OCI-LY1 (cell line): ENCODE results near the gene DENND1A.

Source experiments
- H2AFZ ChIP-seq: fragments of 200-600 bp; sonication (generic), shearing (Covaris generic); 2 replicates; pipeline ENCODE4 v1.6.0; 2014; ENCODE audit warnings: antibody characterized with exemption, mild to moderate bottlenecking, low read length
- H3F3A ChIP-seq: fragments of 200-600 bp; sonication (generic), shearing (Covaris generic); 2 replicates; pipeline ENCODE4 v1.6.0; 2014; ENCODE audit warnings: mild to moderate bottlenecking, antibody characterized with exemption, low read length, moderate library complexity; ENCODE audit not compliant: insufficient read depth
- H3K27ac ChIP-seq: fragments of 200-600 bp; sonication (generic); 2 replicates; pipeline ENCODE4 v1.5.1; 2014; ENCODE audit warnings: low read length, mixed run types, mild to moderate bottlenecking, low read depth; ENCODE audit not compliant: poor library complexity, severe bottlenecking
- H3K27me3 ChIP-seq: fragments of 200-600 bp; sonication (generic); 2 replicates; pipeline ENCODE4 v1.6.0; 2014; ENCODE audit warnings: antibody characterized with exemption, mild to moderate bottlenecking, low read length, moderate library complexity; ENCODE audit not compliant: insufficient read depth
- H3K36me3 ChIP-seq: fragments of 200-600 bp; sonication (generic); 2 replicates; pipeline ENCODE4 v1.6.1; 2014; ENCODE audit warnings: mild to moderate bottlenecking, antibody characterized with exemption, low read length, moderate library complexity, mixed read lengths; ENCODE audit not compliant: insufficient read depth
- H3K4me1 ChIP-seq: fragments of 200-600 bp; sonication (generic); 2 replicates; pipeline ENCODE4 v1.5.1; 2014; ENCODE audit warnings: mild to moderate bottlenecking, low read length, moderate library complexity; ENCODE audit not compliant: insufficient read depth, severe bottlenecking
- H3K4me2 ChIP-seq: fragments of 200-600 bp; sonication (generic), shearing (Covaris generic); 2 replicates; pipeline ENCODE4 v1.6.1; 2014; ENCODE audit warnings: low read length
- H3K4me3 ChIP-seq: fragments of 200-600 bp; sonication (generic); 2 replicates; pipeline ENCODE4 v1.5.1; 2014; ENCODE audit warnings: low read length, low read depth, mild to moderate bottlenecking, mixed read lengths; ENCODE audit not compliant: poor library complexity, severe bottlenecking
- H3K79me2 ChIP-seq: fragments of 200-600 bp; shearing (Covaris generic); 2 replicates; pipeline ENCODE4 v1.6.1; 2016; ENCODE audit warnings: mixed run types, low read length, mixed read lengths; ENCODE audit not compliant: insufficient read depth
- H3K9ac ChIP-seq: fragments of 200-600 bp; sonication (generic), shearing (Covaris generic); 2 replicates; pipeline ENCODE4 v1.6.1; 2014; ENCODE audit warnings: mild to moderate bottlenecking, low read length, mixed read lengths
- H3K9me2 ChIP-seq: fragments of 200-600 bp; sonication (generic), shearing (Covaris generic); 2 replicates; pipeline ENCODE4 v1.6.1; 2014; ENCODE audit warnings: low read depth, mild to moderate bottlenecking, low read length, mixed read lengths
- H3K9me3 ChIP-seq: fragments of 200-600 bp; shearing (Covaris generic); 2 replicates; pipeline ENCODE4 v1.6.1; 2014; ENCODE audit warnings: low read length, mixed read lengths
- H4K20me1 ChIP-seq: fragments of 200-600 bp; sonication (generic), shearing (Covaris generic); 2 replicates; pipeline ENCODE4 v1.6.0; 2016; ENCODE audit warnings: mild to moderate bottlenecking, low read length; ENCODE audit not compliant: insufficient read depth
- CTCF ChIP-seq: fragments of 200-600 bp; sonication (generic), shearing (Covaris generic); IDR thresholded peaks from 2 replicates; pipeline ENCODE4 v1.5.1; 2017; ENCODE audit warnings: mild to moderate bottlenecking, antibody characterized with exemption, low read length, moderate library complexity, mixed read lengths
- EZH2 ChIP-seq: fragments of 200-600 bp; sonication (generic), shearing (Covaris generic); IDR thresholded peaks from 2 replicates; pipeline ENCODE4 v1.8.0; 2017; ENCODE audit warnings: borderline replicate concordance, mixed run types, mild to moderate bottlenecking, antibody characterized with exemption, low read length, moderate library complexity, mixed read lengths

The DENND1A gene

GRCh38 chr9:123746765-123747164, 183.2 kb downstream of the DENND1A start:
- Histone ChIP-seq H2AFZ (no peak overlapping the region), H3K27ac (no peak overlapping the region), H3K4me2 (no peak overlapping the region), H3K36me3 (no peaks in the 10 kb centered on the region), H3K27me3 (no peaks in the 10 kb centered on the region), H3K4me3 (no peak overlapping the region), H3K4me1 (peaks cover 13% of the 10 kb centered on the region), H3K9me2 (no peaks in the 10 kb centered on the region), H4K20me1 (no peaks in the 10 kb centered on the region), H3K9me3 (no peaks in the 10 kb centered on the region), H3K79me2 (no peaks in the 10 kb centered on the region), H3K9ac (no peak overlapping the region), H3F3A (no peaks in the 10 kb centered on the region)
- TF ChIP-seq EZH2 (no peak), CTCF (no peak)

GRCh38 chr9:123745933-123746332, 184.0 kb downstream of the DENND1A start:
- Histone ChIP-seq H3K79me2 (no peaks in the 10 kb centered on the region), H3K4me2 (no peak overlapping the region), H3K4me1 (peaks cover 13% of the 10 kb centered on the region), H3K36me3 (no peaks in the 10 kb centered on the region), H3K9ac (no peak overlapping the region), H3K4me3 (no peak overlapping the region), H2AFZ (no peak overlapping the region), H3K27me3 (no peaks in the 10 kb centered on the region), H3K9me2 (no peaks in the 10 kb centered on the region), H3K9me3 (no peaks in the 10 kb centered on the region), H3F3A (no peaks in the 10 kb centered on the region), H4K20me1 (no peaks in the 10 kb centered on the region), H3K27ac (no peak overlapping the region)
- TF ChIP-seq EZH2 (no peak), CTCF (no peak)

- Histone ChIP-seq H3K9ac (no peak overlapping the region), H3F3A (no peaks in the 10 kb centered on the region), H3K9me2 (no peaks in the 10 kb centered on the region), H3K36me3 (no peaks in the 10 kb centered on the region), H3K79me2 (no peaks in the 10 kb centered on the region), H2AFZ (no peak overlapping the region), H3K9me3 (no peaks in the 10 kb centered on the region), H3K27me3 (no peaks in the 10 kb centered on the region), H3K4me3 (no peak overlapping the region), H3K4me1 (peaks cover 13% of the 10 kb centered on the region), H4K20me1 (no peaks in the 10 kb centered on the region), H3K4me2 (no peak overlapping the region), H3K27ac (no peak overlapping the region)
- TF ChIP-seq CTCF, result no peak
- TF ChIP-seq EZH2, result no peak
These were observed 184.5 kb downstream of the DENND1A start for GRCh38 chr9:123745451-123745850.
